Bronchial epithelial cell (primary cell): ENCODE results near the gene B3GALT5. TPM values are rescaled to one million over a fixed set of nuclear protein-coding genes. Genes with fewer than 3 reads are reported as not detected.

Source experiments
- DNase-seq: peaks from one replicate; pipeline ENCODE4 v3.0.0-alpha.2; 2010; ENCODE audit warnings: low read depth
- FAIRE-seq: peaks from 2 replicates; lab custom pipeline; 2011; peaks lifted over from hg19 to GRCh38; lab: Jason Lieb, UNC
- H3K27me3 ChIP-seq: 2 replicates; pipeline ENCODE4 v1.5.1; 2011; ENCODE audit warnings: low read length; ENCODE audit not compliant: control insufficient read depth, insufficient read depth
- H3K36me3 ChIP-seq: 2 replicates; pipeline ENCODE4 v1.5.1; 2011; ENCODE audit warnings: low read length; ENCODE audit not compliant: control insufficient read depth, insufficient read depth
- H3K4me3 ChIP-seq: 2 replicates; pipeline ENCODE4 v1.5.1; 2011; ENCODE audit warnings: mild to moderate bottlenecking, low read depth, low read length, control low read depth
- CTCF ChIP-seq: IDR thresholded peaks from 2 replicates; pipeline ENCODE4 v1.5.1; 2011; ENCODE audit warnings: mild to moderate bottlenecking, moderate library complexity, low read length, control low read depth, inconsistent platforms; ENCODE audit not compliant: insufficient read depth, severe bottlenecking
- total RNA-seq: library from RNA; depleted of rRNA; stranded (reverse); fragments of >200 nt; gene quantifications from 2 replicates; pipeline ENCODE4 v1.2.1, GENCODE V29; 2014

The B3GALT5 gene
- total RNA-seq, 1 donor from 2014 or later = under 0.01 TPM

- no peak for FAIRE-seq
- DNase-seq = no peak
- Histone ChIP-seq H3K36me3 (no peaks in the 10 kb centered on the region), H3K4me3 (no peak overlapping the region), H3K27me3 (no peaks in the 10 kb centered on the region)
- TF ChIP-seq CTCF = no peak
Observed at GRCh38 chr21:39721885-39722284, 109.1 kb downstream of the B3GALT5 start.

Other genes starting within 250 kb of the B3GALT5 start
- 0.53 and 3.2 TPM in 2 replicates for gene LCA5L, start 167.2 kb upstream of the B3GALT5 start, total RNA-seq
- gene SH3BGR, start 161.0 kb upstream of the B3GALT5 start, total RNA-seq = 5.0 and 13.7 TPM in 2 replicates
- gene IGSF5, start 132.2 kb downstream of the B3GALT5 start, total RNA-seq = not detected in 2 replicates